GM19023 (cell line): ENCODE measurements around the gene NPSR1.
"Not testable (repeated sequence)": the region's sequence is repeated elsewhere in the genome, so short reads cannot be mapped to it uniquely, and the experiment has no call there.

ENCODE experiments used
- ATAC-seq: cut with Tn5 transposase; IDR thresholded peaks from one replicate; pipeline ENCODE4 v1.9.1; 2021; ENCODE audit warnings: mild to moderate bottlenecking, moderate library complexity; ENCODE audit not compliant: unreplicated experiment

NPSR1 gene

DNA sequence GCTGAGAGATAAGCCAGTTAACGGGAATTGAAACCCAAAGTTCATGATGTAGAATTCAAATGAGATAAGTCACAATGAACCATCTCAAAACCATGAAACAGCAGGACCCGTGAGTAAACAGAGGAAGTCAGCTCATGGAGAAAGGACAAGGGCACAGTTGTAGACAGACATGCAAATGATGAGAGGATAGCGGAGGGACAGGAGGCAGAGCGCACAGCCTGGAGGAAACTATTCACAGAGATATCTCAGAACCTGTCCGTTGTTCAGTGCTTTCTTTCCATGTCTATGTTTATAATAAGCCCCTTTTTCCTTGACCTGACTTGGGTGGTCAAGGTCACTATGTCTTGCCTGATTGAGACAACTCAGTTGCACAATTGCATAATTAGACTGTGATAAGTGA is 208.2 kb downstream of the NPSR1 start:
- not testable (repeated sequence) for ATAC-seq

DNA sequence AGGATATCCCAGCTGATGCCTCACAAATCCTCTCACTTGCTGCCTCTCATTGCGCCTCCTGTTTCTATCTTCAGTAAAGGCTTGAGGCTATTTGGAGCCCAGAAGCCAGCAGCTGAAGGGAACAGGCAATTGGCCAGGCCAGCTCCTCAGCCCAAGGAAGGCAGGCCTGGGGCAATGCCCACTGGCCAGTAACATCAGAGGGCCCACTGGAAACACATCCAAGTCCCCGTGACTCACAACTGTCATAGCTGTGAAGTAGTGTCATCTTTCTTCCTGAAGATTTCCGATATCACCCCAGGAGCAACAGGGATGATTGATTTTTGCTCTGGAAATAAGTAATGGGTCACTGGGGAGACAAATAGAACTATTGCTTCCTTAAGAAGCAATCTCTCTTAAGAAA is 209.3 kb downstream of the NPSR1 start:
- ATAC-seq: not testable (repeated sequence)

DNA sequence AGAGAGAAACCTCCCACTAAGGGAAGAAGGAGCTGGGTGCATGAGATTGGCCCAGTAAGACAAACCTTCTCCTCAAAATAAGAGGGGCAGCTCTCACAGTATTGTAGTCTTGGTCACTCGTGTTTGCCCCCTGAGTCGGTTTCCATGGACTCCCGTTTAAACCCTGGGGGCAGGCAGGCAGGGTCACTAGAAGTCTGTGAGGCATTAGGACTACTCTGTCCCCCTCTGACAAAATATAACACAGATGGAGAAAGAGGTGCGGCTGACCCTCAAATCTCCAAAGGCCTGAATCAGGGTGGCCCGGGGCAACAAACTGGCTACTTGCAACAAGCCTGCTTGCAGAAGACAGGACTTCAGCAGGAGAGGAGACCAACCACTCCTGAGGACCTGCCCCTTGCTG is 210.6 kb downstream of the NPSR1 start:
- ATAC-seq: not testable (repeated sequence)

DNA sequence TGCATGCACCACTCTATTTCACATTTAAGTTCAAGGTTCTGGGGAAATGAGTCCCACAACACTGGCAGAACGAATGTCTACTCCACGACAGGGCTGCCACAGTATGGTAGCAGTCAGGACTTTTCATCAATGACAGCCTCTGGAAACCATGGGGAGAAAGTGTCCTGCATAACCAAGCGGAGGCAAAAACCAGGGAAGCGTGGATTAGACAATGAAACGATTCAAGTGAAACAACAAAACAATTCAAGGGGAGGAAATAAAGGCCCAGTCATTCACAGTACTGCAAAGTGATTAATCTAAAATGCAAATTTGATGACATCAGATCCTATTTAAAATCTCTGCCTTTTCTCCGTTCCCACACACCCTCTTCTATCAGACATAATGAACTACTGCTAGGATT is 211.0 kb downstream of the NPSR1 start:
- no peak for ATAC-seq

DNA sequence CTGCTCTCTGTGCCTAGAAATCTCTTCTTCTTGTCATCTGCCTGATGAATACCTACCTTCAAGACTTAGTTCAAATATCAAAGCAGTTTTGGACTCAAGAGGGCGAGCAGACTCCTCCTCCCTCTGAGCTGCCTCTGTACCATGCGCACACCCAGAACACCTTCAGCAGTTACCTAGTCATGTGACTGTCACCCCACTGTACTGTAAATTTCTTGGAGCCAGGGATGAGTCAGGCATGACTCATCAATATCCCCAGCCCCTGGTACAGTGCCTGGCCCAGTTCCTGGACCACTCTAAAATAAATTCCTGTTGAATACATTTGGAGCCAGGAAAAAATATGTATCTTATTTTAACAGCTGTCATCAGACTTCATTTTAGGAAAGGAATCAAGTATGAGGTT is 212.0 kb downstream of the NPSR1 start:
- ATAC-seq: not testable (repeated sequence)

DNA sequence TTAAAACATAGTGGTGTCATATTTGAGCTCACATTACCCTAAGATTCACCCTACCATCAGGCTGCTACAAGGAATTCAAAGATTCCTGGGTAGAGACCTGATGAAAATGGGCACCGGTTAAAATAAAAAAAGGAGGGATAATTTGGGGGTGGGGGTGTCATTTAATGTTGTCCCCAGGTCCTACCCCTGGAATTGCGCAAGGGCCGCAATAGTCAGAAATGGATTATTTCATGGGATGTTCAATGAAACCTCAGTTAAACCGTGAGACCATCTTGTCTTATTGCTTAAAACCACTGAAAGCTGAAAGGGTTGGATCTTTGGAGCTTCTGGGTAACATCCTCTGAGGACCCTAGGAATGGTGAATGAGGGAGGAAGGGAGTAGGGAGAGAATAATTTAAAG is 216.3 kb downstream of the NPSR1 start:
- ATAC-seq: not testable (repeated sequence)

DNA sequence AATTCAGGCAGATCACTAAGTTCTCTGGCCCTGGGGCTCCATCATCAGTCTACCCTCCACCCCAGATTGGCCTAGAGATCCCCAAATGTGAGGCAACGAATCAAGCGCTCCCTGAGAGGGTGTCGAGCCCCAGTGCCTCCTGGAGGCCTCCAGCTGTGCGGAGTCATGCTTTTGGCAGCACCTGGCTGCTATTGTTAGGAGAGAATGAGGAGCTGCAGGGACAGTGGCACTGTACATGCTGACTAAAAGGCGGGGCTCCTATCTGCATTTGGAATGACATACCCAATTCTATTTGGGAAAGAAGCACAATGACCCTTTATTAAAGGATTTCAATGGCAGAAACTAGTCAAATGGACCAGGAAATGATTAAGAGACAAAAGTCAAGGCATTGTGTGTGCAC is 217.5 kb downstream of the NPSR1 start:
- no peak for ATAC-seq

DNA sequence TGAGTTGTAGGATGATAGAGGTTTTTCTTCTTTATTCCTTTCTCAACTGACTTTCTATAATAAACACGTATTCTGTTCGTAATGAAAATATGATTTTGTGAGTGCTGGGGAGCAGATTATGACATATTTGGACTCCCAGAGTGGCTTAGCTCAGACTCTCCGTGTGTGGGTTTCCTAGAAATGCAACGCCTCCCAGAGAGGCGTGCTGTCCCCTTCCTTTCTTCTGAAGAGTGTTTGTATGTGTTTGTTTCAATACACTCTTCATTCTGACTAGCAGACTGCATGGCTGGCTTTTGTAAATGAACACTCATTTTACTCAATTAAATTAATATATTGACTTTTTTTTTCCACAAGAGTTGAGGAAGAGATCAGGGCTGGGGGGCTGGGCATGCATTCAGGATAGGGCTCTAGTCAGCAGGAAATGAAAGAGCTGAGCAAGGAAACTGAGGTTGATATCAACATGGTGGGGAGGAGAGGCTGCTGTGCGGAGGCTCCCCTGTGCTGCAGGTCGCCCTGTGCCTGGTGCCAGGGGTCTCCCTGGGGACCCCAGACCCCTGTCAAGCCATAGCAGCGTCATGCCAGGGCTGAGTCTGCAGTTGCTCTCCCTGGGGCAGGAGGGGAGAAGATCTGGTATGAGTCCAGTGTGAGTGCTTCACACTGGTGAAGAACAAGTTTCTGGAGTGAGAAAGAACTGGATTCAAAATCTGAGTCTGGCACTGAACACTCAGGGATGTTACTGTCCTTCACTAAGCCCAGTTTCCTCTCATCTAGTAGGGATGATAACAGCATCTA is 221.1 kb downstream of the NPSR1 start:
- ATAC-seq: not testable (repeated sequence)

DNA sequence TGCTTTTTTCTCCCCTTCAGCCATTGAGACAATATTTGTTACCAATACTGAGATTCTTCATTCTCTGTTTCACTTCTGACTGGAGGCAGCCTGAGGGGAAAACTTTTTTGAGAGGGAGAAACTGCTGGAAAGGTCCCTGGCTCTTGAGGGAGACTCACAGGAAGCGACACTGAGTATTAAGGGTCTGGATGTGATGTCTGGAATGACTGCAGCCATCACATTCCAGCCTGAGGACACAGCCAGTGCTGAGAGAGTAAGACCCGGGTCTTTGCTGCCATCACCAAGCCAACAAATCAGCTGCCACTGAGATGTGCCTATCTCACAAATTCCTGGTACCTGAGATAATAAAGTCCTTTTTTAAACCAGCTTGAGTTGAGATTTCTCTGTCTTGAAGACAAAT is 221.9 kb downstream of the NPSR1 start:
- ATAC-seq: no peak

DNA sequence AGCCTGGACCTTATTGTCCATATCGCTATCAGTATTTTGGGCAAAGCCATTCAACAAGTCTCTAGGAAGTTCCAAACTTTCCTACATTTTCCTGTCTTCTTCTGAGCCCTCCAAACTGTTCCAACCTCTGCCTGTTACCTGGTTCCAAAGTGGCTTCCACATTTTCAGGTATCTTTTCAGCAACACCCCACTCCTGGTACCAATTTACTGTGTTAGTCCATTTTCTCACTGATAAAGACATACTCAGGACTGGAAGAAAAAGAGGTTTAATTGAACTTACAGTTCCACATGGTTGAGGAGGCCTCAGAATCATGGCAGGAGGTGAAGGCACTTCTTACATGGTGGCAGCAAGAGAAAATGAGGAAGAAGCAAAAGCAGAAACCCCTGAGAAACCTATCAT is 225.8 kb downstream of the NPSR1 start:
- not testable (repeated sequence) for ATAC-seq

DNA sequence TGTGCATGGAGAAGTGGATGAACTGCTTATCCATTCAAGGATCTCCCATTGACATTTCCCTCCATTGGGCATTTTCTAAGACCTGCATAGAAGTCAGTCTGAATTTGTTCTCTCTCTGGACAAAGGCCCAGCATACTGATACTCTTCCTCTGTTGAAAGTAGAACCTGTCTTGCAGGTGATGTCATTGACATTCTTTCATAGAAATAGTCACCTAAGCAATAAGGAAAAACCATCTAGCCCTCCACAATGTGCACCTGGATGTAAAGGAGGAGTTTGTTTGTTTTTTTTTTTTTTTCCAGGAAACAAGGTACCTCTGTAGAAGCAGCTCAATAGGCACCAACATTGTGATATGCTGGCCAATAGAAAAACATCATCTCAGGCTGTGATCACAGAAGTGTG is 228.8 kb downstream of the NPSR1 start:
- no peak for ATAC-seq

DNA sequence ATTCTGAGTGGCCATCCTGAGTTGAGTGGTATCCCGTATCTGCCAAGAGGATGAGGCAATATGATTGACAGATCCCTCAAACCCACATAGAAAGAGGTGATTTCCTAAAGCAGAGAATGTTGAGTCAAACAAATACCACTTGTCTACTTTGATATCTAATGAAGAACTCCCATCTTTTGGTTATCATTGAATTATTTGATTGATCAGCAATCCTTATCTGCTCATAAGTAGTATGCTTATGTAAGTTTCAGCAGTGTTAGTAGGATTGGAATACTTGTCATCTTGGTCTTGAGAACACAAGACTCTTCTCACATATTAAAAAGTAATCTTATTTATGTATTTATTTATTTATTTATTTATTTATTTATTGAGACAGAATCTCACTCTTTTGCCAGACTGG is 231.9 kb downstream of the NPSR1 start:
- no peak for ATAC-seq

DNA sequence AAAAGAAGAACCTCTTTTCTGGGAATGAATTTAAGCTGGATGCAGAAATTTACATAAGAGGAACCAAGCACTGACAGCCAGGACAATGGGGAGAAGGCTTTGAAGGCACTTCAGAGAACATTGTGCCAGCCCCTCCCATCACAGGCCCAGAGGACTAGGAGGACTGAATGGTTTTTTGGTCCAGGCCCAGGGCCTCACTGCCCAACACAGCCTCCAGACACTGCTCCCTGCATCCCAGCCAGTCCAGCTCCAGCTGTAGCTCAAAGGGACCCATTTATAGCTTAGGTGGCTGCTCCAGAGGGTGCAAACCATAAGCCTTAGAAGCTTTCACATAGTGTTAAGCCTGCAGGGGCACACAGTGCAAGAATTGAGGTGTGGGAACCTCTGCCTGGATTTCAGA is 237.2 kb downstream of the NPSR1 start:
- ATAC-seq: no peak
